H1 (cell line): ENCODE results near the gene PTPRD.

Experiments
- CBX5 ChIP-seq: fragments of 300-800, 300-1000 bp; sonication (generic); IDR thresholded peaks from 2 replicates; pipeline ENCODE4 v1.7.1; 2016; ENCODE audit warnings: antibody characterized with exemption, low read length, low read depth
- EP300 ChIP-seq, 2 experiments: IDR thresholded peaks; 1 replicate in 1 of 2; 2 replicates in 1 of 2; pipeline ENCODE4 v1.6.1; 2011 to 2012; ENCODE audit warnings: low read depth in 2 of 2, low read length in 2 of 2, mild to moderate bottlenecking in 2 of 2, borderline replicate concordance in 1 of 2, inconsistent platforms in 1 of 2, moderate library complexity in 1 of 2
- EZH2 ChIP-seq: fragments of 200-600 bp; sonication (generic); IDR thresholded peaks from 2 replicates; pipeline ENCODE4 v1.7.1; 2012; ENCODE audit warnings: low read depth, mild to moderate bottlenecking, moderate library complexity, low read length, inconsistent platforms; ENCODE audit not compliant: severe bottlenecking
- GTF2F1 ChIP-seq: IDR thresholded peaks from 2 replicates; pipeline ENCODE4 v1.6.1; 2012; ENCODE audit warnings: low read depth, low read length, improper control_type of control experiment, borderline replicate concordance
- KDM5A ChIP-seq: fragments of 200-600 bp; IDR thresholded peaks from 2 replicates; pipeline ENCODE4 v1.7.1; 2012; ENCODE audit warnings: mild to moderate bottlenecking, low read length, inconsistent platforms, mixed read lengths
- POLR2A ChIP-seq, 2 experiments: IDR thresholded peaks; 1 replicate in 1 of 2; 2 replicates in 1 of 2; pipeline ENCODE4 v1.6.1; 2011; ENCODE audit warnings: low read depth in 2 of 2, low read length in 2 of 2, mild to moderate bottlenecking in 2 of 2; ENCODE audit errors: control extremely low read depth in 1 of 2
- POLR2AphosphoS5 ChIP-seq: IDR thresholded peaks from 2 replicates; pipeline ENCODE4 v1.6.1; 2011; ENCODE audit warnings: low read depth, low read length
- SIX5 ChIP-seq: IDR thresholded peaks from 2 replicates; pipeline ENCODE4 v1.6.1; 2011; ENCODE audit warnings: mild to moderate bottlenecking, low read depth, low read length
- SUZ12 ChIP-seq: fragments of 200-600 bp; sonication (generic); IDR thresholded peaks from 2 replicates; pipeline ENCODE4 v1.6.1; 2012; ENCODE audit warnings: mild to moderate bottlenecking, inconsistent platforms, low read length, moderate library complexity, mixed read lengths
- TAF1 ChIP-seq: IDR thresholded peaks from 2 replicates; pipeline ENCODE4 v1.6.1; 2011; ENCODE audit warnings: mild to moderate bottlenecking, low read depth, low read length
- TCF12 ChIP-seq: IDR thresholded peaks from 2 replicates; pipeline ENCODE4 v1.6.1; 2011; ENCODE audit warnings: low read depth, mild to moderate bottlenecking, low read length
- YY1 ChIP-seq: IDR thresholded peaks from 2 replicates; pipeline ENCODE4 v1.6.1; 2011; ENCODE audit warnings: low read depth, mild to moderate bottlenecking, low read length
- ZNF274 ChIP-seq: IDR thresholded peaks from 2 replicates; pipeline ENCODE4 v1.7.0; 2012; ENCODE audit warnings: low read length, borderline replicate concordance; ENCODE audit errors: extremely low read depth
- TF ChIP-seq, protein P1 (sequence below), 3 experiments: IDR thresholded peaks; 1 replicate in 2 of 3; 2 replicates in 1 of 3; pipeline versions ENCODE4 v1.5.1 to v1.6.1; 2011; ENCODE audit warnings: low read length in 3 of 3, mild to moderate bottlenecking in 3 of 3, inconsistent platforms in 2 of 3, low read depth in 1 of 3, moderate library complexity in 1 of 3; ENCODE audit not compliant: insufficient read depth in 1 of 3; ENCODE audit errors: control extremely low read depth in 1 of 3

DNA sequence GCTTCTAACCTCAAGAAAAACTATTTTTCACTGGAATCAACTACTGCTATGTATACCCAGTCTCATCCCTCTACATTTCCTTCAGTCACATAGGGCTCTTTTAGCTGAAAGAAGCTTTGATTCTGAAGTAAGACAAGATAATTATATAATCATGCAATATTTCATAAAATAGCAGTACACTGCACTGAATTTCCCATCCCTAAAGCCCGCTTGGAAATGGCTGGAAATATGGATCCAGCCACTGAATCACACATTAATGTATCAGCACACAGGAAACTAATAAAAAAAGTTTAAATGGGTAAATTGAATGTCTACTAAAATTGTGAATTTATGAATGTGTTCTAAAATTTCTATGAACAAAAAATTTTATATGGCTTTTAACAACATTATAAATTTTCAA, 808.7 kb downstream of the PTPRD start:
- no peak for TF ChIP-seq EZH2
- no peak for TF ChIP-seq EP300 (IDR thresholded peaks at IDR 0.05; ENCODE audit: borderline replicate concordance in 1 of 2, low read depth in 2 of 2, low read length in 2 of 2)
- no peak for TF ChIP-seq CBX5
- no peak for TF ChIP-seq GTF2F1
- TF ChIP-seq SIX5 = no peak
- TF ChIP-seq KDM5A = no peak
- no peak for TF ChIP-seq TAF1
- TF ChIP-seq YY1 = no peak
- no peak for TF ChIP-seq POLR2AphosphoS5
- TF ChIP-seq, protein P1, sequence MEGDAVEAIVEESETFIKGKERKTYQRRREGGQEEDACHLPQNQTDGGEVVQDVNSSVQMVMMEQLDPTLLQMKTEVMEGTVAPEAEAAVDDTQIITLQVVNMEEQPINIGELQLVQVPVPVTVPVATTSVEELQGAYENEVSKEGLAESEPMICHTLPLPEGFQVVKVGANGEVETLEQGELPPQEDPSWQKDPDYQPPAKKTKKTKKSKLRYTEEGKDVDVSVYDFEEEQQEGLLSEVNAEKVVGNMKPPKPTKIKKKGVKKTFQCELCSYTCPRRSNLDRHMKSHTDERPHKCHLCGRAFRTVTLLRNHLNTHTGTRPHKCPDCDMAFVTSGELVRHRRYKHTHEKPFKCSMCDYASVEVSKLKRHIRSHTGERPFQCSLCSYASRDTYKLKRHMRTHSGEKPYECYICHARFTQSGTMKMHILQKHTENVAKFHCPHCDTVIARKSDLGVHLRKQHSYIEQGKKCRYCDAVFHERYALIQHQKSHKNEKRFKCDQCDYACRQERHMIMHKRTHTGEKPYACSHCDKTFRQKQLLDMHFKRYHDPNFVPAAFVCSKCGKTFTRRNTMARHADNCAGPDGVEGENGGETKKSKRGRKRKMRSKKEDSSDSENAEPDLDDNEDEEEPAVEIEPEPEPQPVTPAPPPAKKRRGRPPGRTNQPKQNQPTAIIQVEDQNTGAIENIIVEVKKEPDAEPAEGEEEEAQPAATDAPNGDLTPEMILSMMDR (IDR thresholded peaks at IDR 0.05; ENCODE audit: control extremely low read depth in 1 of 3, insufficient read depth in 1 of 3, low read depth in 1 of 3, low read length in 3 of 3) = no peak
- TF ChIP-seq POLR2A (IDR thresholded peaks at IDR 0.05; ENCODE audit: control extremely low read depth in 1 of 2, low read depth in 2 of 2, low read length in 2 of 2) = no peak
- no peak for TF ChIP-seq ZNF274
- no peak for TF ChIP-seq SUZ12
- no peak for TF ChIP-seq TCF12
